Measurements from ENCODE around the gene TMCO1. TPM values are rescaled to one million over a fixed set of nuclear protein-coding genes. Genes with fewer than 3 reads are reported as not detected.
"Not testable (repeated sequence)": the region's sequence is repeated elsewhere in the genome, so short reads cannot be mapped to it uniquely, and the experiment has no call there.

Gene TMCO1
- total and polyA plus RNA-seq, 2 experiments from 2014 or later: 134 to 205 TPM

DNA sequence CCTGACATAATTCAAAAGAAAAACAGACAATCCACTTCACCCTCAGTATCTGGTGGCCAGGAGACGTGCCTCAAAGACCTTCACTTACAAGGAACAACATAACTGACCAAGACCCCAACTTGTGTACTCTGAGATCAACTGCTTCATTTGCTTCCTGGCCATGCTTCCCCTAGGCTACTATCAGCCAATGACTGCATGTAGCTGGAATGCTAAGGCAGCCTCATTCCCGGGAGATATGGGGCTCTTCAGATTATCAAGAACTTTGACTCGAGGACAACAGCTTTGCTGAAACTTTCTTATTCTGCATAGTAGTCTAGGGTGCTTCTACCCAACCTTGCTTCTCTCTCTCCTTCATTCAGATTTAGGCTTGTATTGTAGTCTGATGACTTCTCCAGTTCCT lies 47.1 kb upstream of the TMCO1 start:
- Histone ChIP-seq H2AFZ (no peak overlapping the region), H3K4me3 (no peak overlapping the region), H3K9me2 (replicated peaks; ENCODE audit: insufficient read depth) (no peaks in the 10 kb centered on the region), H3K4me2 (no peak overlapping the region), H4K20me1 (ENCODE audit: insufficient read depth, poor library complexity, severe bottlenecking) (no peaks in the 10 kb centered on the region), H3K4me1 (ENCODE audit: insufficient read depth) (no peaks in the 10 kb centered on the region), H3K27me3 (no peaks in the 10 kb centered on the region), H3K79me2 (no peaks in the 10 kb centered on the region), H3K27ac (no peak overlapping the region), H3K36me3 (replicated peaks; ENCODE audit: insufficient read depth, low read depth) (no peaks in the 10 kb centered on the region), H3K9me3 (ENCODE audit: low read depth) (no peaks in the 10 kb centered on the region)
- TF ChIP-seq EZH2 (IDR thresholded peaks at IDR 0.05; ENCODE audit: borderline replicate concordance): no peak
- TF ChIP-seq, protein P1, sequence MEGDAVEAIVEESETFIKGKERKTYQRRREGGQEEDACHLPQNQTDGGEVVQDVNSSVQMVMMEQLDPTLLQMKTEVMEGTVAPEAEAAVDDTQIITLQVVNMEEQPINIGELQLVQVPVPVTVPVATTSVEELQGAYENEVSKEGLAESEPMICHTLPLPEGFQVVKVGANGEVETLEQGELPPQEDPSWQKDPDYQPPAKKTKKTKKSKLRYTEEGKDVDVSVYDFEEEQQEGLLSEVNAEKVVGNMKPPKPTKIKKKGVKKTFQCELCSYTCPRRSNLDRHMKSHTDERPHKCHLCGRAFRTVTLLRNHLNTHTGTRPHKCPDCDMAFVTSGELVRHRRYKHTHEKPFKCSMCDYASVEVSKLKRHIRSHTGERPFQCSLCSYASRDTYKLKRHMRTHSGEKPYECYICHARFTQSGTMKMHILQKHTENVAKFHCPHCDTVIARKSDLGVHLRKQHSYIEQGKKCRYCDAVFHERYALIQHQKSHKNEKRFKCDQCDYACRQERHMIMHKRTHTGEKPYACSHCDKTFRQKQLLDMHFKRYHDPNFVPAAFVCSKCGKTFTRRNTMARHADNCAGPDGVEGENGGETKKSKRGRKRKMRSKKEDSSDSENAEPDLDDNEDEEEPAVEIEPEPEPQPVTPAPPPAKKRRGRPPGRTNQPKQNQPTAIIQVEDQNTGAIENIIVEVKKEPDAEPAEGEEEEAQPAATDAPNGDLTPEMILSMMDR (IDR thresholded peaks at IDR 0.05; ENCODE audit: poor library complexity): no peak
- TF ChIP-seq EZH2phosphoT487 (IDR thresholded peaks at IDR 0.05; ENCODE audit: low read depth, severe bottlenecking, unreplicated experiment): no peak
- peak; percentile 45 for DNase-seq (ENCODE audit: low spot score)
- WGBS (ENCODE audit: low lambda C conversion rate, missing lambda C conversion rate): 13% methylated on average over 3 of the region's 3 CpGs

DNA sequence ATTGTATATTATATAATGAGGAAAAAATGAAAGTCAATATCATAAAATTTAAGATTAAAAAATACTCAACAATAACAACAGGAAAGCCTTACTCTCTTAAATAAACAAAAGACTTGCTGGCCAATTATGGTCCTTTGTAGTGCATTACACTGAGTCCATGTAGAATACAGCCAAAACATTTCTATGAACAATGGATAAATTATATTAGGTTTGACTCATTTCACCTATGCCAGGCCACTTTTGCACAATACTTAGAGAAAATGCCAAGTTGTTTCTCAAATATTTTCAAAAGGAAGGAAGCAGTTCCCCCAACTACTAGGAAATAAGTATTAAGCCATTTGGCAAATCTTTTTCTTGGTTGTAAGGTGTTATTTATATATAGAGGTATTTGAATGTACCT lies 38.9 kb upstream of the TMCO1 start:
- Histone ChIP-seq H3K79me2 (no peaks in the 10 kb centered on the region), H3K27me3 (no peaks in the 10 kb centered on the region), H3K4me1 (ENCODE audit: insufficient read depth) (no peaks in the 10 kb centered on the region), H3K27ac (no peak overlapping the region), H3K9me2 (replicated peaks; ENCODE audit: insufficient read depth) (no peaks in the 10 kb centered on the region), H3K4me3 (no peak overlapping the region), H4K20me1 (ENCODE audit: insufficient read depth, poor library complexity, severe bottlenecking) (no peaks in the 10 kb centered on the region), H2AFZ (no peak overlapping the region), H3K9me3 (ENCODE audit: low read depth) (no peaks in the 10 kb centered on the region), H3K4me2 (no peak overlapping the region), H3K36me3 (replicated peaks; ENCODE audit: insufficient read depth, low read depth) (no peaks in the 10 kb centered on the region)
- DNase-seq (ENCODE audit: low spot score): no peak
- TF ChIP-seq EZH2 (IDR thresholded peaks at IDR 0.05; ENCODE audit: borderline replicate concordance): no peak
- TF ChIP-seq, protein P1 (IDR thresholded peaks at IDR 0.05; ENCODE audit: poor library complexity): no peak

DNA sequence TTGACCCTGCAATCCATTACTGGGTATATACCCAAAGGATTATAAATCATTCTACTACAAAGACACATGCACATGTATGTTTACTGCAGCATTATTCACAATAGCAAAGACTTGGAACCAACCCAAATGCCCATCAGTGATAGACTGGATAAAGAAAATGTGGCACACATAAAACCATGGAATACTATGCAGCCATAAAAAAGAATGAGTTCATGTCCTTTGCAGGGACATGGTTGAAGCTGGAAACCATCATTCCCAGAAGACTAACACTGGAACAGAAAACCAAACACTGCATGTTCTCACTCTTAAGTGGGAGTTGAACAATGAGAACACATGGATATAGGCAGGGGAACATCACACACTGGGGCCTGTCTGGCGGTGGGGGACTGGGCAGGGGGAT lies 35.8 kb upstream of the TMCO1 start:
- H3K79me2 ChIP-seq; H3K27me3 ChIP-seq; H3K27ac ChIP-seq; H3K4me1 ChIP-seq (ENCODE audit: insufficient read depth); H2AFZ ChIP-seq; DNase-seq (ENCODE audit: low spot score); H3K36me3 ChIP-seq (replicated peaks; ENCODE audit: insufficient read depth, low read depth); H3K4me3 ChIP-seq; H3K9me3 ChIP-seq (ENCODE audit: low read depth); H4K20me1 ChIP-seq (ENCODE audit: insufficient read depth, poor library complexity, severe bottlenecking); H3K4me2 ChIP-seq; H3K9me2 ChIP-seq (replicated peaks; ENCODE audit: insufficient read depth): not testable (repeated sequence)
- 63% methylated on average over 1 of the region's 1 CpG for WGBS (ENCODE audit: low lambda C conversion rate, missing lambda C conversion rate)

DNA sequence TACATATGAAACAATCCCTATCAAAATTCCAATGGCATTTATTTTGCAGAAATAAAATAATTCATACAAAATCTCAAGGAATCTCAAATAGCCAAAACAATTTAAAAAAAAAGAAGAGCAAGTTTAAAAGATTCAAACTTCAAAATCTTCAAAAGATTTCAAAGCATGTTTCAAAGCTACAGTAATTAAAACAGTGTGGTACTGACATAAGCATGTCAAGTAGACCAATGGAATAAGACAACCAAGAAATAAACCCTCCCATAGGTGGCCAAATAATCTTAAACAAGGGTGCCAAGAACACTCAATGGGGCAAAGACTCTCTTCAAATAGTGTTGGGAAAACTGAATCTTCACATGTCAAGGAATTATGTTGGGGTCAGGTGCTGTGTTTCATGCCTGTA lies 30.7 kb upstream of the TMCO1 start:
- no peak overlapping the region for H3K4me3 ChIP-seq
- no peaks in the 10 kb centered on the region for H3K36me3 ChIP-seq (replicated peaks; ENCODE audit: insufficient read depth, low read depth)
- no peak overlapping the region for H3K4me2 ChIP-seq
- no peak overlapping the region for H2AFZ ChIP-seq
- H4K20me1 ChIP-seq (ENCODE audit: insufficient read depth, poor library complexity, severe bottlenecking): no peaks in the 10 kb centered on the region
- no peaks in the 10 kb centered on the region for H3K79me2 ChIP-seq
- no peak overlapping the region for H3K27ac ChIP-seq
- no peaks in the 10 kb centered on the region for H3K27me3 ChIP-seq
- H3K4me1 ChIP-seq (ENCODE audit: insufficient read depth): no peaks in the 10 kb centered on the region
- no peak for TF ChIP-seq EZH2 (IDR thresholded peaks at IDR 0.05; ENCODE audit: borderline replicate concordance)
- TF ChIP-seq EZH2phosphoT487 (IDR thresholded peaks at IDR 0.05; ENCODE audit: low read depth, severe bottlenecking, unreplicated experiment): no peak
- TF ChIP-seq, protein P1 (IDR thresholded peaks at IDR 0.05; ENCODE audit: poor library complexity): no peak
- peaks cover 5% of the 10 kb centered on the region for H3K9me3 ChIP-seq (ENCODE audit: low read depth)
- H3K9me2 ChIP-seq (replicated peaks; ENCODE audit: insufficient read depth): no peaks in the 10 kb centered on the region
- no peak for DNase-seq (ENCODE audit: low spot score)

Measured in hepatocyte (in vitro differentiated cells).